ENCODE data around the gene TSPAN4.

GRCh38 chr11:873706-874105 lies 31.1 kb downstream of the TSPAN4 start:
- TF ChIP-seq, protein P1, sequence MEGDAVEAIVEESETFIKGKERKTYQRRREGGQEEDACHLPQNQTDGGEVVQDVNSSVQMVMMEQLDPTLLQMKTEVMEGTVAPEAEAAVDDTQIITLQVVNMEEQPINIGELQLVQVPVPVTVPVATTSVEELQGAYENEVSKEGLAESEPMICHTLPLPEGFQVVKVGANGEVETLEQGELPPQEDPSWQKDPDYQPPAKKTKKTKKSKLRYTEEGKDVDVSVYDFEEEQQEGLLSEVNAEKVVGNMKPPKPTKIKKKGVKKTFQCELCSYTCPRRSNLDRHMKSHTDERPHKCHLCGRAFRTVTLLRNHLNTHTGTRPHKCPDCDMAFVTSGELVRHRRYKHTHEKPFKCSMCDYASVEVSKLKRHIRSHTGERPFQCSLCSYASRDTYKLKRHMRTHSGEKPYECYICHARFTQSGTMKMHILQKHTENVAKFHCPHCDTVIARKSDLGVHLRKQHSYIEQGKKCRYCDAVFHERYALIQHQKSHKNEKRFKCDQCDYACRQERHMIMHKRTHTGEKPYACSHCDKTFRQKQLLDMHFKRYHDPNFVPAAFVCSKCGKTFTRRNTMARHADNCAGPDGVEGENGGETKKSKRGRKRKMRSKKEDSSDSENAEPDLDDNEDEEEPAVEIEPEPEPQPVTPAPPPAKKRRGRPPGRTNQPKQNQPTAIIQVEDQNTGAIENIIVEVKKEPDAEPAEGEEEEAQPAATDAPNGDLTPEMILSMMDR (IDR thresholded peaks at IDR 0.05) = no peak
- TF ChIP-seq POLR2A (IDR thresholded peaks at IDR 0.05) (no peak), EP300 (IDR thresholded peaks at IDR 0.05) (no peak)

All from tibial nerve (tissue), 4 donors.